ENCODE measurements around the gene KASH5.
"Not testable (repeated sequence)": the region's sequence is repeated elsewhere in the genome, so short reads cannot be mapped to it uniquely, and the experiment has no call there.

The KASH5 gene

DNA sequence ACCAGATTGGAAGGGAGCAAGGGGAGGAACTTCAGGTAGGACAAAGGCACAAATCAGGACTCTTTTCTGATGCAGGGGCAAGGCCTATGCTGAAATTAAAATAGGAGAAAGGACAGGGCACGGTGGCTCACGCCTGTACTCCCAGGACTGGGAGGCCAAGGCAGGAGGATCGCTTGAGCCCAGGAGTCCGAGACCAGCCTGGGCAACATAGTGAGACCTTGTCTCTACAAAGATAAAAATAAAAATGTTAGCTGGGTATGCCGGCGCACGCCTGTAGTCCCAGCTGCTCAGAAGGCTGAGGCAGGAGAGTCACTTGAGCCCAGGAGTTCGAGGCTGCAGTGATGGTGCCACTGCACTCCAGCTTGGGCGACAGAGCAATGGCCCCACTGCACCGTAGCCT, 47.6 kb downstream of the KASH5 start:
- DNase-seq (ENCODE audit: low spot score) (no peak), FAIRE-seq (no peak)

DNA sequence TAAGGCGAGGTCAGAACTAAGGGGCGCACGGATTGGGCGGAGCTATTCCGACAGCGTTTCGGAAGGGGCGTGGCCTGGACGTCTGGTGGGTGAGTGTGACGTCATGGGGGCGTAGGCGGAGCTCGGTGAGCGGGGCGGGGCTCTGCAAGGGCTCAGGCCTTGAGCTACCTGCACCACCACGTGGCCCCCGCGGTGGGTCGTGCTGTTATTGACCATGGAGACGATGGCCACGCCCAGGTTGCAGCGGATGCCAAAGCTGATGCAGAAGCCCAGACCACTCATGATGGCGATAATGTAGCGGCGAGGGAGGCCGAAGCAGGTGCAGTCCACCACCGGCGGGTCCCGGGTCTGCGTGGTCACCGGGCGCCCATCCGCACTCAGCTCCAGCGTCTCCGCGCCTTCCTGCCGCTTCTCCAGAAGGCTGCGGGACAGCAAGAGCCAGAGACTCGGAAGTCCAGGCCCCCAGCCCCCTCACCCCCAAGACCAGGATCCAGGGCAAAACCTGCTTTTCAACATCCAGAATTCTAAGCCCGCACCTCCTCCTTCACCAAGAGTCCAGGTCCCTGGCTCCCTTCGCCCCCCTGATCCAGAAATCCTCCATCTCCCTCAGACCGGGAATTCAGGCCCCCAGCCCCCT, 48.5 kb downstream of the KASH5 start:
- DNase-seq (ENCODE audit: low spot score) (no peak), FAIRE-seq (no peak)

DNA sequence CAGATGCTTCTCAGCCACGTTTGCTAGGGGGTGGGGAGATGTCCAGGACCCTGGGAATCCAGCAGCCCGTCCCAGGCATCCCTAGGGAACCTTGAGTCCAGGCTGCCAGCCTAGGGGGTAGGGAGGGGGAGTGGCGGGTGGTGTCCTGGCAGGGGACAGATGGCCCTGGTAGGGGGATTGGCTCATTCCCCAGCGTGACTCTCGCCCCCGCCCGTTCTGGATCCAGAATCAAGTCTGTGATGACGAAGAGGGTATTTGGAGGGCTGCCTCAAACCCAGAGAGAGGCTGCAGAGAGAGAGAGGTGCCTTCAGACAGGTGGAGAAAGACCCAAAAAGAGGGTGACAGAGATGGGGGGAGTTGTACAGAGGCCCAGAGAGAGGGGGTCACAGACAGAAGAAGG, 49.2 kb downstream of the KASH5 start:
- FAIRE-seq = no peak
- no peak for DNase-seq (ENCODE audit: low spot score)

DNA sequence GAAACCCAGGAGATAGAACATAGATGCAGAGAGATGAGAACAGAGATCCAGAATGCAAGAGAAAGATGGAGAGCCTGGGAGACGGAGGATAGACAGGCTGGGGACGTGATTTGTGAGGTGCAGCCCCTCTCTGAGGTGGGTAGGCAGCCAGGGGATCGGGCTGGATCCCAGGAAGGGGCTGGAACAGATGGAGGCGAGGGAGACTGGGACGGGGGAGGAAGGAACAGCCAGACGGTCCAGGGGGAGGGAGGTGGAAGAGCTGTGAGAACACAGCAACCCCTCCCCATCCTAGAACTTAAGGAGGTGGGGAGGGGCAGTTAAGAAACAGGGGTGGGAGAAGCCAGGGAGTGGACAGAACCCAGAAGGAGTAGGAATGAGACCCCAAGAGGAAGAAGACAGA, 50.2 kb downstream of the KASH5 start:
- FAIRE-seq (no peak), DNase-seq (ENCODE audit: low spot score) (no peak)

DNA sequence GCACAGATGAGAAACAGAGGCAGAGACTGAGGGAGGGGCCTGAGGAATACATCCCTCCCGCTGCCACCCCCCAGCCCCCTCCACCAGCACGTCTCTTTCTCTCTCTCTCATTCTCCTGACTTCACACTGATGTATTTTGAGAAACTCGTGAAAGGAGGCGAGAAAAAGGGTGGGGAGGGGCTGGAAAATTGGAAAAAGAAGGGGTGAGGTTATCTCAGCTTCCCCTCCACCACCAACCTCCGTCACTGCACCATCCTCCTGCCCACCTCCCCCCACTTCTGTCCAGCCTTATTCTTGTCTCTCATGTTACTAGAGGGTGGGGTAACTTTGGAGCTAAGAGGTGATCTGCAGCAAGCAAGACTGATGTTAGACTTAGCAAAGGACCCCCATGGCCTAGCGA, 51.8 kb downstream of the KASH5 start:
- FAIRE-seq = no peak
- DNase-seq (ENCODE audit: low spot score) = no peak

DNA sequence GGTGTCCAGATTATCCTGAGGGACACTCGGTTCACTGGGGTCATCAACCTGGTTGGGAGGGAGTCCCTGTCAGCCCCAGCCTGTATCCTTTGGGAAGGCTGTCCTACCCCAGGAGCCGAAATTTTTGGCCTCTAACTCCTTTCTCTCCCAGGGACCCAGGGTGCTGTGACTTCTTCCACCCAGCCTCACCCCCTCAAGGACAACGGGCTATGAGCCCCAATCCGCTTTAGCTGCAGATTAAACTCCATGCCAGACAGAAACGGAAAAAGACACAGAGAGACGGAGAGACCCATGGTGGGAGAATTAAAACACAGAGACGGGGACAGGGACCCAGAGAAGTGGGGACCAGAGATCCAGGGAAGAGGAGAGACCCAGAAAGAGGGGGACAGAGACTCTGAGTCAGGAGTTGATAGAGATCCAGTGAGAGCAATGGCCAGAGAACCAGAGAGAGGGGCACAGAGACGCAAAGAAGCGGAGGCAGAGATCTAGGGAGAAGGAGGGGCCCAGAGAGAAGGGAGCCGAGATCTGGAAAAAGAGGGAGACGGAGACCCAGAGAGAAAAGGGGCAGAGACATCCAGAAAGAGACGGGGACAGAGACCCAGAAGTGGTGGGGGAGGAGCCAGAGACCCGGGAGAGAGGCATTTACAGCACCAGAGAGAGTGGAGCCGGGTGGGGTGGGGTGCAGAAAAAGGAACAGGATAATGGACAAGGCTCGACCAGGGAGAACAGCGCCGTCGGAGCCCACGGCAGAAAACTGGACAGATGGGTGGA, 52.6 kb downstream of the KASH5 start:
- FAIRE-seq (no peak), DNase-seq (ENCODE audit: low spot score) (no peak)

DNA sequence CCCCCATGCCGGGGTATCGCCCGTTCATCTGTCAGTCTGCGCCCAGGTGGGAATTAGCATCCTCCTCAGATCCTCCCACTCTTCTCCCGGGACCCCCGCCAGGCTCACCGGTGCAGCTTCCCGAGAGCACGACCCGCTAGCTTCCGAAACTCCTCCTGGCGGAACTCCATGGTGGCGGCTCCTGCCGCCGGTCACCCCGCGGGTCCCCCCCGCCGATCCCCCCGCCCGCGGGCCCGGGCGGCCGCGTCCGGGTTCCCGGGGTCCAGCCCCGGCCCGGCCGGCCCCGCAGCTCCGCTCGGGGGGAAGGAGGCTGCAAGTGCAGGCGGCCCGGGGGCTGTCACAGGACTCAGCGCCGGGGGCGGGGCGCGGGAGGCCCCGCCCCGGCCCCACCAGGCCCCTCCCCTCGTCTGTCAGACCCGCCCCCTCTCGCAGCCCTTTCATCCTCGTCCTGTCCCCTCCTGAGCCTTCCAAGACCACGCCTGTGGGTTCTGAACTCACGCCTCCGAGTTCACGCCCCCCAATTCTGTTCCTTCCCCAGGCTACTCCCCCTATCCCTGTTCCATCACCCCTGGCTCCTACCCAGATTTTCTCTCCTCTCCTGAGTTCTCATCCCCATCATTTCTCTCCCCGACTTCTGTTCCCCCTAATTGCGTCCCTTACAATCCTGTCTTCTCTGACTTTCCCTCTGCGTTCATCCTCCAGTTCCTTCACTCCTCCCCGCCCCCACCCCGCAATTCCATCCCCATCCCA, 53.3 kb downstream of the KASH5 start, which contains the start of gene SLC17A7:
TSS of gene SLC17A7 (minus strand) at position 318 of the 750 bp plus-strand sequence. CDS start at position 170, 148 bp downstream.
- no peak for FAIRE-seq
- DNase-seq (ENCODE audit: low spot score) = peak; percentile 87

DNA sequence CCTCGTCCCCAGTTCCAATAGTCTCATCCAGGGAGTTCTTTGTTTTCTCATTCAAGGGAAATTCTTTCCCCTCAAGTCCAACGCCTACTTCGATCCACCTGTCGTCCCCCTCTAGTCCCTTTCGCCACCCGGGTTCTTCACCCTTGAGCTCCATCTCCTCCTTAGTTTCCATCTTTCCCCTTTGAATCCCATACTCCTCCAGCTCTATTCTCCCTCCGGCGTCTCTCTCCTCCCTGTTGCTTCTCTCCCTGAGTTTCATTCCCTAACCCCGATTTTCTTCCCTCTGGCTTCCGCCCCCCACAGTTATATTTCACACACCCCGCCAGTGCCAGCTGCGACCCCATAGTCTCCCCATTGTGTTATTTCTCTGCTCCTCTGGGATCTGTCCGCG, 53.9 kb downstream of the KASH5 start:
- no peak for FAIRE-seq

DNA sequence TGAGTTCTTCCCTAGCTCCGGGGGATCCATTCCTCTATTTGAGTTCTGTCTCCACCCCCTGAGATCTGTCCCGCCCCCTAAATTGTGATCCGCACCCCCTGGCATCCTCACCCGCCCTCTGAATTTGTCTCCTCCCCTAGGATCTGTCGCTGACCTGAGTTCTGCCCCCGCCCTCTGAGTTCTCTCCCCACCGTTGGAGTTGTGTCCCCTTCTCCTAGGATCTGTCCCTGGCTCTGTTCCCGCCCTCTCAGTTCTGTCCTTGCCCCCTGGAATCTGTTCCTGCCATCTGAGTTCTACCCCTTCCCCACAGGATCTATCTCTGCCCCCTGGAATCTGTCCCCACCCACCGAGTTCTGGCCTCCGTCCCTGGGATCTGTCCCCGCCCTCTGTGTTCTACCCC, 54.3 kb downstream of the KASH5 start:
- FAIRE-seq (no peak), DNase-seq (ENCODE audit: low spot score) (peak; percentile 74)

More for the DNA sequence above, 53.9 kb downstream of the KASH5 start:
- DNase-seq (ENCODE audit: low spot score) = no peak

DNA sequence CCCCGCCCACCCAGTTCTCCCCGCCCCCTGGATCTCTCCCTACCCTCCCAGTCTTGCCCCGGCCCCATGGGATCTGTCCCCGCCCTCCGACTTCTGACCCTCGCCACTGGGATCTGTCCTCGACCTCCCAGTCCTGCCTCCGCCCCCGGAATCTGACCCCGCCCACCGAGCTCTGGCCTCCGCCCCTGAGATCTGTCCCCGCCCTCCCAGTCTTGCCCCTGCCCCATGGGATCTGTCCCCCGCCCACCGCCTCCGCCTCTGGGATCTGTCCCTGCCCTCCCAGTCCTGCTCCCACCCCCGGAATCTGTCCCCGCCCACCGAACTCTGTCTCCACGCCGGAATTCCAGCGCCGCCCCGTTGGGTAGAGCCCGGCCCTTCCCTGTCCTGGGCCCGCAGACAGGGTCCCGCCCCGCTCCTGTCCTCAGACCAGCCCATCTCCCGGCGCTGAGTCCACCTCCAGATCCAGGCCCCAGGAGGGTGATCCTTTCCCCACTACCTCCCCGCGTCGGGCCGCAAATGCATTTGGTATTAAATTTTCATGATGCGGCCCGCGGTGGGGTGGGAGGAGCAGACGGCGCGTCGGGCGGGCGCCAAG, 54.8 kb downstream of the KASH5 start:
- DNase-seq (ENCODE audit: low spot score) (peak; percentile 95), FAIRE-seq (peak; percentile 92)

DNA sequence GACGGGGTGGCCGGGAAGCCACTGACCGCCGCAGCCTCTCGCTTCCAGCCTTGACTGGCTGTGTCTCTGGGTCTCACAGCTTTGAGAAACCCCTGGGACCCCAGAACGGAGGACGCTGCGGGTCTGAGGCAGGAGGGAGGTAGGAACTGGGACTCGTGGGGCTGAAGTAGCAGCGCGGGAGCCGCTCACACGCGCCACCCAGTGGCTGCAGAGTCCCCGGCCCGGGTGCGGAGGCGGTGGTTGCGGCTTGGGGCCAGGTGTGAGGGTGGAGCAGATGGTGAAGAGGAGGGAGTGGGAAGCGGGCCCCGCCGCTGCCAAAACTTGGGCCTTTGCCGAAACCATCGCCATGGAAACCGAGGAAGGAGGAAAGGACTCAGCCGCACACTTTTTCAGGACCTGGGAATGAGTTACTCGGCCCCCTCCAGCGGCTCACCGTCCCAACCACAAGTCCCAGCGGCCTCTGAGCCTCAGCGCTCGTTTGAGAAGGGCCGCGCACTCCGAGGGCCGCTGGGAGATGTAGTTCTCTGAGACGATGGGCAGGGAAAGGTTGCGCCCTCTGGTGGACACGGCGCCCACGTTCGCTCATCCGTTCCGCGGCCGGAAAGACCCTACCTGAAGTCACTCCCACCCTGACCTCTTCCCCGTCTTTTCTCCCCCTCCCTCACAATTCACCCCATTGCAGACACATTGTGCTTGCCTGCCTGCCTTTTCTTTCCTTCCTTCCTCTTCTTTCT, 55.5 kb downstream of the KASH5 start:
- DNase-seq (ENCODE audit: low spot score) (peak; percentile 87), FAIRE-seq (peak; percentile 72)

DNA sequence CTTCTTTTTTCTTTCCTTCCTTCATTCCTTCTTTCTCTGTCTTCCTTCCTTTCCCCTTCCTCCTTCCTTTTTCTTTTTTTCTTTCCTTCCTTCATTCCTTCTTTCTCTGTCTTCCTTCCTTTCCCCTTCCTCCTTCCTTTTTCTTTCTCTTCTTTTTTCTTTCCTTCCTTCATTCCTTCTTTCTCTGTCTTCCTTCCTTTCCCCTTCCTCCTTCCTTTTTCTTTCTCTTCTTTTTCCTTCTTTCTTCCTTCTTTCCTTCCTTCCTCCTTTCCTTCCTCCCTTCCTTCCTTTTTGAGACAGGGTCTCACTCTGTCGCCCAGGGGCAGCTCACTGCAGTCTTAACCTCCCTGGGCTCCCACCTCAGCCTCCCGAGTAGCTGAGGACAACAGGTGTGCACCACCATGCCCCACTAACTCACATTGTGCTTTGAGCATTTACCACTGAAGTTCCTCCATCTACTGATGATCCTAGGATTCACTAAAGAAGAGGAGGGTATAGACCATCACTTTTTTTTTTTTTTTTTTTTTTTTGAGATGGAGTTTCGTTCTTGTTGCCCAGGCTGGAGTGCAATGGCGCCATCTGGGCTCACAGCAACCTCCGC, 56.2 kb downstream of the KASH5 start:
- FAIRE-seq = not testable (repeated sequence)

DNA sequence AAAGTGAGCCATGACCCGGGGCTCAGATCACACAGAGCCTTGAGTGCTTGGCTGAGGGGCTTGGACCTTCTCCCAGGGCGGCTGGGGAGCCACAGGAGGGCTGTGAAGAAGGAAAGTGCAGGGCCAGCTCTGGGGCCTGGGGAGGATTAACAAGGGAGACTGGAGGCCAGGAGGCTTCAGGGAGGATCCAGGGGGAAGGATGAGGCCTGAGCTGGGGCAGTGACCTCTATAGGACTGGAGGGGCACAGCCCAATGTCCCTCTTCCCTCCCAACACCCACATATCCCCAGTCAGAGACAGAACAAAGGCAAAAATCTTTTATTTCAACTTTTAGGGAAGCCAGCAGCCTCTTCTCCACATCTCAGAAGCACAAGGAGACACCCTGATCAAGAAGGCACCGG, 57.9 kb downstream of the KASH5 start:
- FAIRE-seq = no peak
- no peak for DNase-seq (ENCODE audit: low spot score)

More for the DNA sequence above, 56.2 kb downstream of the KASH5 start:
- not testable (repeated sequence) for DNase-seq (ENCODE audit: low spot score)

DNA sequence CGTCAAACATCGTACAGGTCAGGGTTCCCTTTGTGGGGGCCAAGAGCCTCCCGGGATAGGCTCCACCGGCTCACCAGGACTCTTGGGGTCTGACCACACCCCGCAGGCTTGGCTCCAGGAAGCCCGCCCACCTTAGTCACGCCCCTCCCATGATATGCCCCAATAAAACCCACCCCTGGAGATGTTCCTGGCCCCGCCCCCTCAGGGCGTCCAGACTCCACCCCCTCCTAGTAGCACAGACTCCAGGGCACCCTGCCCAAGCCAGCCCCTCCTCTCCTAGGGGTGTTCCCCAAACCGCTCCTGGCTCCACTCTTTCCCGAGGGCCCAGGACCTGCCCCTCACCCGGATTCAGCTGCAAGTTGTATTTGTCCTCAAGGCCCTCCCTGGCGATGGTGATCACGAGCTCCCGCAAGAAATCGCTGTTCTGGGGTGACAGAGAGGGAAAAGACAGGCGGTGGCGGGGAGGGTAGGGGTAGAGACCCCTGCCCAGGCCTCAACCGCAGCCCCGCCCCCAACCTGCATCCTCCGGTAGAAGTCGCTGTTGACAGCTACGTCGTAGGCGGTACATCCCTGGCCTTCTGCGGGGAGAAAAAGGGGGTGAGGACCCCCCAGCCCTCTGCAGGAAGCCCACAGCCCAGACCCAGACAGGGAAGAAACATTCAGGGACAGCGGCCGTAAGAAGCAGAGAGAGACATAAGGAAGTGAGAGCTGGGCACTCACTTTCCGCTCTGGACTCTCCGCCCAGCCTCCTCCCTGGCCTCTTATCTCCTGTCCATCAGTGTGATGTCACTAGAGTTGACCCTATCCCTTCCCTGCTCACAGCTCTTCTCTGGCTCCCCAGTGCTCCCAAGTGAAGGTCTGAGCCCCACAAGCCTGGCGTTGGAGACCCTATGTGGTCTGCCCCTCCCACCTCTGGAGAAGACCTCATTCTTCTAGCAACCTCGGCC, 59.7 kb downstream of the KASH5 start:
- FAIRE-seq (no peak), DNase-seq (ENCODE audit: low spot score) (no peak)

DNA sequence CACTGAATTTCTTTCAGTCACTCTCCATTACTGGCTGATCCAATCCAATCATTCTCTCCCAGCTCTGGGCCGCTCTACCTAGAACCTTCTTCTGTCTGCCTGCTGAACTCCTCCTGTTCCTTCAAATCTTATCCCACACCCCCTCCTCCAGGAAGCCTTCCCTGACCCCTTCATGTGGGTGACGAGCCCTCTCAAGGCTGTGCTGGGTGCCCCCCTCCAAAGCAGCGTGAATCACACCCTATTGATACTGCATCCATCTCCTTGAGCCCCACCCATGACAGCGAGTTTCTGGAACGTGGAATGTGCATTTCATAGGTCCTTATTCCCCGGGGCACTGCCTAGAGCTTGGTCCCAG, 60.4 kb downstream of the KASH5 start:
- no peak for DNase-seq (ENCODE audit: low spot score)
- no peak for FAIRE-seq

DNA sequence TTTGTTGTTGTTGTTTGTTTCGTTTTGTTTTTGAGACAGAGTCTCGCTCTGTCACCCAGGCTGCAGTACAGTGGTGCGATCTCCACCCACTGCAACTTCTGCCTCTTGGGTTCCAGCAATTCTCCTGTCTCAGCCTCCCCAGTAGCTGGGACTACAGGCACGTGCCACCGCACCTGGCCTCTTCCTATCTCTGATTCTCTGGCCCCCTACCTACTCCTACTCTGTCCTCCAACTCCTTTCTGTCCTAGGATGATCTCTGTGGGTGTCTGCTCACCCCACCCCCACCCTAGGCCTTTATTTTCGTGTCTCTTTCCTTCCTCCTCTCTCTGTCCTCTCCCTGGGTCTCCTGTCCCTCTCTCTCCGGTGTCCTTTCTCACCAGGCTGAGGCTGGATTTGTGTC, 62.4 kb downstream of the KASH5 start:
- FAIRE-seq (no peak), DNase-seq (ENCODE audit: low spot score) (no peak)

DNA sequence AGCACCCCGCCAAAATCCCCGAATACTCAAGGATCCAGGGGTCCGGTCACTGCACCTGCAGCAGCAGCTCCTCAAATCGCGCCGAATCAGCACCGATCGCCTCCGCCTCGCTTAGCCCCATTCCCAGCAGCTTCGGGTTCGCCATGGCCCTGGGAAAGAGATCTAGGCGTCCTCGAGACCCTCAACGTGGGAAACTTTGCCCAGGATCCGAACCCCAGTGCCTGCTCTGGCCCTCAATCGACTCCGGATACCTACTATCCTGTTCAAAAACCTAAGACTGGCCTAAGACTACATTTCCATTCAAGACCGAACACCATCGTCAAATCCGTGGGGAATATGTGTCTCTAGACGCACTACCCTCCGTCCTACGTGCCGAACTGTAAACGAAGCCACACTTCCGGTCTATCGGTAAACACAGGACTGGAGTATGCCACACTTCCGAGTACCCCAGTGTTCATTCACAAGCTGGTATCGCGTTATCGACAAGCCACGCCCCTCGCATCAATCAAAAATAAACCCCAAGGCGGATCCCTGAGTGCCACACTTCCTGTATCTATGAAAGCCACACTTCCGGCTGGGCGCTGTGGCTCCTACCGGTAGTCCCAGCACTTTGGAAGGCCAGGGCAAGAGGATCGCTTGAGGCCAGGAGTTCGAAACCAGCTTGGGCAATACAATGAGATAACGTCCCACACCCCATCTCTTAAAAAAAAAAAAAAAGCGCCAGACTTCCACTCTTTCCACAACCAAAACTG, 63.6 kb downstream of the KASH5 start, which contains the start of gene PIH1D1:
TSS of gene PIH1D1 (minus strand) at position 385 of the 752 bp plus-strand sequence. CDS start at position 145, 240 bp downstream.
- FAIRE-seq = peak; percentile 66
- peak; percentile 91 for DNase-seq (ENCODE audit: low spot score)

DNA sequence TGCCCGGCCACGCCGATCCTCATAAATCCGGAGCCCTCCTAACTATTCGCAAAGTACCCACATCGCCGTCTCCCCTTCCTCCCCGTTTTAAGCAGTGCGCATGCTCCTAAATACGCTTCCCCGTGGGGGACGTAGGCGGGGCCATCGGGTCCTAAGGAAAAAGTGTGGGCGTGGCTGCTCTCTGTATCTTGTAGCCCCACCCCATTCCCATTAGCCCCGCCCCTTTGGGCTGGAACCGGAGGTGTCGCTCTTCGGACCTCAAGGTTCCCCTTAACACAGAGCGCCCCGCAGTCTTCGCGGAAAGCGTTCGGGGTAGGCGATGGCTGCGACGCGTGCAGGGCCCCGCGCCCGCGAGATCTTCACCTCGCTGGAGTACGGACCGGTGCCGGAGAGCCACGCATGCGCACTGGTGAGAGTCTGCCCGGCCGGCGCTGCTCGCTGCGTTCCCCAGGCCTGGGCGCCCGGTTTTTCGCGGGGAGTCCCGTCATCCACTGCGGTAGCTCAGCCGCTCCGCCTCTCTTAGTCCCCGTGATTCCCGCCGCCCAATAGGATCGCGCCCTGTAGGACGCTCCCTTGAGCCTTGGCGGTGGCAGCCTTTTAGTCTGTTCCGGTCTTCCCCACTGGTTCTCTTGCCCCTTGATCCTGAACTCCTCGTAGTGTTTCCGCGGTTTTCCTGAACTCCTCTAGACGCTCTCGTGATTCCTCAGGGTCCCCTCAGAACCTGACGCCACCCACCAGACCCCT, 65.1 kb downstream of the KASH5 start, which contains the start of gene ALDH16A1:
TSS of gene ALDH16A1 (plus strand) at position 213 of the 744 bp plus-strand sequence. CDS start at position 320, 107 bp downstream.
- no peak for FAIRE-seq
- DNase-seq (ENCODE audit: low spot score) = peak; percentile 97

Data from urothelium cell line (cell line).